Esophagus mucosa (tissue), 1 donor: ENCODE data around the gene RSBN1L. TPM values are rescaled to one million over a fixed set of nuclear protein-coding genes. Genes with fewer than 3 reads are reported as not detected.
"Not testable (repeated sequence)": the region's sequence is repeated elsewhere in the genome, so short reads cannot be mapped to it uniquely, and the experiment has no call there.

Experiments
- ATAC-seq: fragments of 200-7000 bp; cut with Tn5 transposase; one replicate; pipeline ENCODE4 v1.9.1; 2020
- total RNA-seq: library from RNA; stranded (reverse); gene quantifications from one replicate; pipeline ENCODE4 v1.2.4, GENCODE V29; 2023
- donor health status: DM: yes; HTN: yes; CAD: no.

Gene RSBN1L
- total RNA-seq, 1 donor from 2014 or later: 9.9 TPM

DNA sequence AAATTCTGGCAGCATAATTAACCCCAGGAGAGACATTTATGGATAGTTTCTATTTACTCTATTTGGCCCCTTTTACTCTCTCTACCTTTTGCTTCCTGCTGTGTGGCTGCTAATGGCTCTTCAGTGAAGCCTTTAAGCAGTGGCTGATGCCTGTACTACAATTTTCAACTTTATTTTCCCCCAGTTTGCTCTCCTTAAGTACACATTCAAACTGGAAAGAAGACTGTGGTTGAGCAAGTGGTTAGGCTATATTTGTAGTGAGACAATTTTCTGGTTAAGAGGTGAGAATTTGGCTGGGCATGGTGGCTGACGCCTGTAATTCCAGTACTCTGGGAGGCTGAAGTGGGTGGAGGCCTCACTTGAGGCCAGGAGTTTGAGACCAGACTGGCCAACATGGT, 8.5 kb upstream of the RSBN1L start:
- ATAC-seq: no peak

DNA sequence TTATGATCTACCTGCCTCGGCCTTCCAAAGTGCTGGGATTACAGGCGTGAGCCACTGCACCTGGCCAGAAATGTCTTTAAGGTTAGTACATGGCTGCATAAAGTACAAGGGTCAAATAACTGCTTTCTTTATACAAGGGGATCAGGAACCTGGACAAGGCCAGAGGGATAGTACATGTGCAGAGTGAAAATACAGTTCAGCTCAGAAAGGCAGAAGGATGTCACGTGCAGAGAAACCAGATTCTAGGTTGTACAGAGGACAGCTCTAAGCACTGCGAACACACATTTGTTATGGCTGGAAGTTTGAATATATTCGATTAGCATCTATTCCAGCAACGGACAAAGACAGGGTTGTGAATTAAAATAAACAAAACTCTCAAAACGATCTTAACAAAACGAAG, 6.0 kb upstream of the RSBN1L start:
- ATAC-seq: no peak

DNA sequence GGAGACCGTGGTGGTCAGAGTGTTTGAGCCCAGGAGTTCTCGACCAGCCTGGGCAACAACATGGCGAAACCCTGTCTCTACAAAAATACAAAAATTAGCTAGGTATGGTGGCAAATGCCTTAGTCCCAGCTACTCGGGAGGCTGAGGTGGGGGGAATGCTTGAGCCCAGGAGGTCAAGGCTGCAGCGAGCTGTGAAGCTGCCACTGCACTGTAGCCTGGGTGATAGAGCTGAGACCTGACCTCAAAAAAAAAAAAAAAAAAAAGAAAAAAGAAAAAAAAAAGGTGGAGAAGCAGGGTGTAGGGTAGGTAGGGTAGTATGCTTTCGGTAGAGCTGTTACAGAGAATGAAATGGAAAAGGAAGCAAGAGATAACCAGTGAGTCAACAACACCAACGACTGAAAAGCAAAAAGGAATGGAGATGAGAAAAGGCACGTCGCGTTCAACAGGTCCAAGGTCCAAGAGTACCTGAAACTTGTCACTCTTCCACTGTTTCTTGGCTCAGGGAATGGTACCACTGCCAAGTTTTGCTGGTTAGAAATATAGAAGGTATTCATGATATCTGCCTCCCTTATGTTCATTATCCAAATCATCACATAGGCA, 4.3 kb upstream of the RSBN1L start:
- no peak for ATAC-seq

GRCh38 chr7:77693830-77694583, 2.3 kb upstream of the RSBN1L start:
- no peak for ATAC-seq

DNA sequence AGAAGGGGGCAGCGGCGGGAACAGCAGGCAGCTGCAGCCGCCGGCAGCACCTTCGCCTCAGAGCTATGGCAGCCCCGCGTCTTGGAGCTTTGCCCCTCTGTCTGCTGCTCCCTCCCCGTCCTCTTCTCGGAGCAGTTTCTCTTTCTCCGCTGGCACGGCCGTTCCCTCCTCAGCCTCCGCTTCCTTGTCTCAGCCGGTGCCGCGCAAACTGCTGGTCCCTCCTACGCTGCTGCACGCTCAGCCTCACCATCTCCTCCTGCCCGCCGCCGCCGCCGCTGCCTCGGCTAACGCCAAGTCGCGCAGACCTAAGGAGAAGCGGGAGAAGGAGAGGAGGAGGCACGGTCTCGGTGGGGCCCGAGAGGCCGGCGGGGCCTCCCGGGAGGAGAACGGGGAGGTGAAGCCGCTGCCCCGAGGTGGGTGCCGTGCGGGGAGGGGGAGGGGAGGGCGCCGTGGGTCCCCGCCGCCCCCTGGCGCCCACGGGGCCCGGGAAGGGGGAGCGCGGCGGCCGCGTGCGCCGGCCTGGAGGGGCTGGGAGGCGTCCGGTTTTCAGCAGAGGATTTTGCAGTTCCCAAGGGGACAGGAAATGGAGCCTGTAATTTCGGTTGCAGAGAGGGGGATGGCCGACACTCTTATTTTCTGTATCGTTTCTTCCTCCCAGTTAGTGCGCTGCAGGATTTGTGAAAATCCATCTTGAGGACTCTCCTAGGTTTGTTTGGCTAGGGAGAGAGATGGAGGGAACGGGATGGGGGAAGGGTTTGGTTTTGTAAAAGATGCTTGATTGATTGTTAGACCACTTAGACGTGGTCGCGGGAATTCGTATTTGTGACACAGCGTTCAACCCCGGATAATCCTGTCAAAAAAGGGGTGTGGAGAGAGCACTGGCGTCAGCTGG, 630 bp downstream of the RSBN1L start:
- ATAC-seq: peak; percentile 56

- peak; percentile 58 for ATAC-seq
Observed at GRCh38 chr7:77697535-77697831, 1.2 kb downstream of the RSBN1L start.

DNA sequence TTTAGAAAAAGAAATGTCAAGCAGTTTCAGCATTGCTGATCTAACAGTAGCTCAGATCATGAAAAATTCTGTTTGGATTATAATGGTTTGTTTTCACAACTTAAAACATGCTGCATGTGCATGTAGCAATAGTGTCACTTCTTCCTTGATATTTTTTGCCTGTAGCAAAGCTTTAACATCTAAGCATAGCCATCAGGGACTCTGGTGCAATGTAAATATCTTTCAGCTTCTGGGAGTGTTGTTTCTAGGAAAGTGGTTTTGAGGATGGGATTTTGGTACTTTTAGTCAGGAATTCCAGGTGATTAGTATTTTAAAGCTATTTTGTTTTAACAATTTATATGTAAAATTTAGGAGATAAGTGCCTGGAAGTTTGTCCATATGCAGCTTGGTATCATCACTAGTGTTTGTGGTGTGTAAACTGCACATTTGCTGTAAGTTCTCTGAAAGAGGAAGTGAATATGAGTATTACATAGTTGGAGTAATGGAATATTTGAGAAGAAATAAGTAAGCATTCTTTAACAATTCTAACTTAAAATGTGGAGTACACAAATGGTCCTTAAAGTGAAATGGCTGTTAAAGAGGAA, 1.9 kb downstream of the RSBN1L start:
- ATAC-seq: no peak

GRCh38 chr7:77699056-77699455, 2.8 kb downstream of the RSBN1L start:
- no peak for ATAC-seq

DNA sequence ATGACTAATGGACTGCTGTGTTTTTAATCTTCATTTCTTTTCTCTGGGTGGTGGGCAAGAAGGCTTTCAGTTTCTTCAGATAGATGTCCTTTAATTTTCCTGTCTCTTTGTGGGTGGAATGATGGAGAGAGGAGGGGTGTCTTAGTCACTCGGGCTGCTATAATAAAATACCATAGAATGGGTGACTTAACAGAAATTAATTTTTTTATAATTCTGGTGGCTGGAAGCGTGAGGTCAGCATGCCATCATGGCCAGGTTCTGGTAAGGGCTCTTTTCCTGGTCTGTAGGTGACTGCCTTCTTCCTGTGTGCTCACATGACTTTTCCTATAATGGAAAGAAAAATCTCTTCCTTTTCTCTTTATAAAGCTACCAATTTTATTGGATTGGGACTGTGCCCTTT, 6.3 kb downstream of the RSBN1L start:
- no peak for ATAC-seq

- ATAC-seq: no peak
Observed at GRCh38 chr7:77702968-77703472, 6.8 kb downstream of the RSBN1L start.

DNA sequence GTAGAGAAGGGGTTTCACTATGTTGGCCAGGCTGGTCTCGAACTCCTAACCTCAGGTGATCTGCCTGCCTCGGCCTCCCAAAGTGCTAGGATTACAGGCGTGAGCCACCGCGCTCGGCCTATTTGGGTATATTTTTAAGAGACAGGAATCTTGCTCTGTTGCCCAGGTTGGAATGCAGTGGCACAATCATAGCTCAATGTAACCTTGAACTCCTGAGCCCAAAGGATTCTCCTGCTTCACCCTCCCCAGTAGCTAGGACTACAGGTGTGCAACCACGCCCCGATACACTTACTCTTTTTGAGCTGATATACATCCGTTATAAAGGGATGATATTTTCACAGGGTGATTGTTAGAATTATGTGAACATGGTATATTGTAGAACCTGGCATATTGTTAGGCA, 7.4 kb downstream of the RSBN1L start:
- ATAC-seq: not testable (repeated sequence)

DNA sequence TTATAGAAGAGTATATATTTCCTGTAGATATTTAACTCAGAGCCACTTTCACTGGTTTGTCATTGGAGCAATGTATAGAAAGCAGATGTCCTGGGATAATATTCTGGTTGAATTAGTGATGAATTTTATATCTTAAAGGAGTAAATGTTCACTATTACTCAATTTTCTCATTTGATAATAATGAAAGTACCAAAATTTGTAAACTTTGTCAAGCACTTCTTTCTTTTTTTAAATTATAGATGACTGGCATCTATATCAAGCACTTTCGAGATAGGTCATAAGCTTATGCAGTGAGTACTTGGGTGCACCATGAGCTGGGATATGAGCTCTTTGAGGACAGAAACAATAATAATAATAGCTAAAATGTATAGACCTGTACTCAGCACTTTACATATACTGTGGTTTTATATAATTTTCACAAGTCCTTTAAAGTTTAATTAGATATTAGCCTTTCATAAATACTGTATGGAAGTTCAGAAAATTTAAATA, 11.3 kb downstream of the RSBN1L start:
- no peak for ATAC-seq

DNA sequence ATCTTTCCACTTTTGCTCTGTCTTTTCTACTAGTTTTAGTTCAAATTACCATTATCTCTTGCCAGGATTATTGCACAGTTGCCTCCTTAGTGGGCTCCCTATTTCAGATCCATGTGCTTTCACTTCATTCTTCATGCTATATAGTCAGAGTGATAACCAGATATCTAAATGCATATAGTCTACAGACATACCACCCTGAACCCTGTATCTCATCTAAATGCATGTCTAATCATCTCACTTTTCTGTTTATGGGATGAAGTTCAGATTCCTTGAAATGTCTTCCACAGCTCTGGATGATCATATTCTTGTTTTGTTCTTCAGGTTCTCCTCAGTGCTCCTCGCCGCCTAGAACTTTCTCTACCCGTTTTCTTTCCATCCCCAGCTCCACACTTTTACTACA, 13.8 kb downstream of the RSBN1L start:
- no peak for ATAC-seq

DNA sequence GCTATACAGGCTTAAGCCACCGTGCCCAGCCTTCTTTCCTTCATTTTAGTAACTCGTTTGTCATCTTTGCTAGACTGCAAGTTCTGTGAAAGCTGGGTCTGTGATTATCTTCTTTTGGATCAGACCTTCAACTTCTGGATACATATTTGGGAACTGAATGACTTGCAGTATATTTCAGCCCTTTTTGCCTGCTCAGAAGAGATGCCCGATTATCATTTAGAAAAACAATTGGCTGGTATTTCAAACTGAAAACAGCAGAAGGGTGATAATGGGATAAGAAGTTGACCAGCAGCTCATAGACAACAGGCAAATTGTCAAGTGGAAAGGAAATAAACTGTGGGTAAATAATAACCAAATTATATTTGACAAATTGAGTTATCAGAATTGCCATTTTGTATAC, 14.6 kb downstream of the RSBN1L start:
- no peak for ATAC-seq

DNA sequence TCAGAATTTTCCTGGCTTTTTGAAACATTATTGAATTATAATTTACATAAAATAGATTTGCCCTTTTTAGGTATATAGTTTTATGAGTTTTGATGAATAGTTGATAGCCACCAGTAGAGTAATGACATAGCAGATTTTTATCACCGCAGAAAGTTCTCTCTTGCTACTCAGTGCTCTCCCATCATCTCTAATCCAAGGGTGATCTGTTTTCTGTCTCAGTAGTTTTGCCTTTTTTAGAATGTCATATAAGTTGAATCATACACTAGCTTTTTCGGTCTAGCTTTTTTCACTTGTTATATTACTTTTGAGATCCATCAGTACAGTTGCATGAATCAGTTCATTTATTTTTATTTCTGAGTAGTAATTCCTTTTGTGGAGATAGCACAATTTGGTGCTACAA, 17.9 kb downstream of the RSBN1L start:
- no peak for ATAC-seq

GRCh38 chr7:77714931-77715330, 18.7 kb downstream of the RSBN1L start:
- not testable (repeated sequence) for ATAC-seq

DNA sequence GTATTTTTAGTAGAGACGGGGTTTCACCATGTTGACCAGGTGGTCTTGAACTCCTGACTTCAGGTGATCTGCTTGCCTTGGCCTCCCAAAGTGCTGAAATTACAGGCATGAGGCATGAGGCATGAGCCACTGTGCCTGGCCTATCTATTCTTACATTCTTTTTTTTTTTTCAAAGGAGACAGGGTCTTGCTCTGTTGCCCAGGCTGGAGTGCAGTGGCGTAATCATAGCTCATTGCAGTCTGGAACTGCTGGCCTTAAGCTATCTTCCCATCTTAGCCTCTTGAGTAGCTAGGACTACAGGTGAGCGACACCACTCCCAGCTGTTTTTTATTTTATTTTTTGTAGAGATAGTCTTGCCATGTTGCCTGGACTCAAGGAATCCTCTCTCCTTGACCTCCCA, 20.5 kb downstream of the RSBN1L start:
- ATAC-seq: no peak

DNA sequence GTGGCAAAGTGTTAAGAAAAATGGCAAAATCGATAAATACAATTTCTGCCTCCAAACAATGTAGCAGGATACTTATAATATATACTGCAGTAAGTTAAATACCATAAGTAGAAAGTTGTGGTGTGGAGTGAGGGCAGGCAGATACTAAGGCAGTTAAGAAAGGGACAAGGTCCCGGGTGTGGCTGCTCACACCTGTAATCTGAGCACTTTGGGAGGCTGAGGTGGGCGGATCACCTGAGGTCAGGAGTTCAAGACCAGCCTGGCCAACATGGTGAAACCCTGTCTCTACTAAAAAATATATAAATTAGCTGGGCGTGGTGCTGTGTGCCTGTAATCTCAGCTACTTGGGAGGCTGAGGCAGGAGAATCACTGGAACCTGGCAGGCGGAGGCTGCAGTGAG, 21.3 kb downstream of the RSBN1L start:
- ATAC-seq: not testable (repeated sequence)

DNA sequence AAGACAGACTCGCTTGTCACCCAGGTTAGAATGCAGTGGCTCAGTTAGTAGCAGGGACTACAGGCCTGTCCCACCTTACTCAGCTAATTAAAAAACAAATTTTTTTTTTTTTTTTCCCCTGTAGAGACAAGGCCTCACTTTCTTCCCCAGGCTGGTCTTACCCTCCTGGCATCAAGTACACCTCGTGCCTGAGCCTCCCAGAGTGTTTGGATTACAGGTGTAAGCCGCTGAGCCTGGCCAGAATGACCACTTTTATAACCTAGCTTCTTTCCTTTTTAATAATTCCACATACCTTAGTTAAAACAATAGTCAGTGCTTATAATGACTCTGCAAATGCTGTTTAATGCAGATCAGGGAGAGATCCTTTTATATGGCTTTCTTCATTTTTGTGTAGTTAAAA, 31.3 kb downstream of the RSBN1L start:
- ATAC-seq: no peak

GRCh38 chr7:77727936-77728701, 31.9 kb downstream of the RSBN1L start:
- ATAC-seq: peak; percentile 48

- no peak for ATAC-seq
Observed at GRCh38 chr7:77729574-77730348, 33.5 kb downstream of the RSBN1L start.
